SK-N-SH treated with all-trans-retinoic acid at 6 μM for 48 hours (cell line): ENCODE data around the gene BRD9.
"Not testable (repeated sequence)": the region's sequence is repeated elsewhere in the genome, so short reads cannot be mapped to it uniquely, and the experiment has no call there.

Experiments
- ARNTL ChIP-seq: fragments of 450-650 bp; formaldehyde crosslinking; IDR thresholded peaks from 2 replicates; pipeline ENCODE4 v1.5.0; 2020; ENCODE audit warnings: low read depth, mild to moderate bottlenecking, moderate library complexity, borderline replicate concordance
- BACH2 ChIP-seq: fragments of 250-450 bp; sonication (Bioruptor Pico); IDR thresholded peaks from 2 replicates; pipeline ENCODE4 v1.9.0; 2021; ENCODE audit warnings: mild to moderate bottlenecking, borderline replicate concordance
- ISL1 ChIP-seq: fragments of 250-450 bp; sonication (Bioruptor Pico); IDR thresholded peaks from 2 replicates; pipeline ENCODE4 v2.1.2; 2022; ENCODE audit warnings: mild to moderate bottlenecking, moderate library complexity
- PPARA ChIP-seq: fragments of 250-450 bp; sonication (Bioruptor Pico); IDR thresholded peaks from 2 replicates; pipeline ENCODE4 v1.5.0; 2020; ENCODE audit warnings: mild to moderate bottlenecking, borderline replicate concordance
- RARB ChIP-seq: fragments of 250-450 bp; sonication (Bioruptor Pico); IDR thresholded peaks from 2 replicates; pipeline ENCODE4 v1.8.0; 2021; ENCODE audit warnings: mild to moderate bottlenecking, moderate library complexity
- TOX ChIP-seq: fragments of 250-450 bp; sonication (Bioruptor Pico); IDR thresholded peaks from 2 replicates; pipeline ENCODE4 v1.8.0; 2021; ENCODE audit warnings: mild to moderate bottlenecking, moderate library complexity, borderline replicate concordance
- ZFP3 ChIP-seq: fragments of 250-450 bp; sonication (Bioruptor Pico); IDR thresholded peaks from 2 replicates; pipeline ENCODE4 v1.5.0; 2020; ENCODE audit warnings: mild to moderate bottlenecking, moderate library complexity
- TF ChIP-seq, protein P1 (sequence below): fragments of 250-450 bp; sonication (Bioruptor Pico); IDR thresholded peaks from 2 replicates; pipeline ENCODE4 v1.8.0; 2020; ENCODE audit warnings: mild to moderate bottlenecking, moderate library complexity, borderline replicate concordance

DNA sequence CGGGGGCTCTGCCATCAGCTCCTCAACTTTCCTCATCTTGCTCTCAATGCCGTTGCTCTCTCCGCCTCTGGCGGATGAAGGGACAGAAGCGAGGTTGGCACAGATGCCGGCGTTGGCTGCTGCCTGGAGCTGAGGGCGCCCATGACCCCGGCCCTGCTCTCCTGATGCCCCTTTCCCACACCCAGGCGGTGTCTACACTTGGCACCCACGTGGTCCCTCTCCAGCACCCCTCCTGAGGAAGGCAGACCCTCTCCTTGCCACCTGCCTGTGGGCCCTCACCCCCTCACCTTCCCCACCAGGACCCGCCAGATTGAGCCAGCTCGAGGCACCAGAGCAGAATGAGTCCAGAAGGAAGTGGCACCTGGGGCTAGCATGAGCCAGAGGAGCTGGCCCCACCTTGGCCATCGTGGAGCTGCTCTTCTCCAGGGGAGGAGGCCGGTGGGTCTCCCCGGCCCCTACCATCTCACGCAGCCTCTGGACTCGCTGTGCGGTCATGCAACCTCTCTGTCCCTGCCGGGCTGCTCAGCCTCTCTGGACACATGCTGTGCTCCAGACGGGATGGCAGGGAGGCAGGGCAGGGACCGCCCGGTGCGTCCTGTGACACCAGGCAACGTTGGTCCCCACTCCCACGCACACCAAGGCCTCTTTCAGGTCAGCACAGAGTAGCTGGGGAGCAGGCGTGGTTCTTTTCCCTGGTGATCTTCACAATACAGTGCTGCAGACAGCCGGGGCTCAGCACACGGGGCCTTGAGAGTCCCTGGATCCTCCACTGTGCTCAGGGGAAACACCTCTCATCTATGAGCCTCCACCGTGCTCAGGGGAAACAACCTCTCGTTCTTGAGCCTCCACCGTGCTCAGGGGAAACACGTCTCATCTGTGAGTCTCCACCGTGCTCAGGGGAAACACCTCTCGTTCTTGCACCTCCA lies 46.7 kb downstream of the BRD9 start:
- TF ChIP-seq PPARA (CRISPR knock-in tag); ISL1 (CRISPR knock-in tag); TOX (CRISPR knock-in tag); RARB (CRISPR knock-in tag); ARNTL (CRISPR knock-in tag); BACH2; ZFP3 (CRISPR knock-in tag): not testable (repeated sequence)
- TF ChIP-seq, protein P1, sequence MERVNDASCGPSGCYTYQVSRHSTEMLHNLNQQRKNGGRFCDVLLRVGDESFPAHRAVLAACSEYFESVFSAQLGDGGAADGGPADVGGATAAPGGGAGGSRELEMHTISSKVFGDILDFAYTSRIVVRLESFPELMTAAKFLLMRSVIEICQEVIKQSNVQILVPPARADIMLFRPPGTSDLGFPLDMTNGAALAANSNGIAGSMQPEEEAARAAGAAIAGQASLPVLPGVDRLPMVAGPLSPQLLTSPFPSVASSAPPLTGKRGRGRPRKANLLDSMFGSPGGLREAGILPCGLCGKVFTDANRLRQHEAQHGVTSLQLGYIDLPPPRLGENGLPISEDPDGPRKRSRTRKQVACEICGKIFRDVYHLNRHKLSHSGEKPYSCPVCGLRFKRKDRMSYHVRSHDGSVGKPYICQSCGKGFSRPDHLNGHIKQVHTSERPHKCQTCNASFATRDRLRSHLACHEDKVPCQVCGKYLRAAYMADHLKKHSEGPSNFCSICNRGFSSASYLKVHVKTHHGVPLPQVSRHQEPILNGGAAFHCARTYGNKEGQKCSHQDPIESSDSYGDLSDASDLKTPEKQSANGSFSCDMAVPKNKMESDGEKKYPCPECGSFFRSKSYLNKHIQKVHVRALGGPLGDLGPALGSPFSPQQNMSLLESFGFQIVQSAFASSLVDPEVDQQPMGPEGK (CRISPR knock-in tag) = not testable (repeated sequence)
